ENCODE results near the gene SERHL2.
"Not testable (repeated sequence)": the region's sequence is repeated elsewhere in the genome, so short reads cannot be mapped to it uniquely, and the experiment has no call there.

SERHL2 gene
- total RNA-seq: 0.54 to 1.6 (median 0.95) reads per million in 4 donors

DNA sequence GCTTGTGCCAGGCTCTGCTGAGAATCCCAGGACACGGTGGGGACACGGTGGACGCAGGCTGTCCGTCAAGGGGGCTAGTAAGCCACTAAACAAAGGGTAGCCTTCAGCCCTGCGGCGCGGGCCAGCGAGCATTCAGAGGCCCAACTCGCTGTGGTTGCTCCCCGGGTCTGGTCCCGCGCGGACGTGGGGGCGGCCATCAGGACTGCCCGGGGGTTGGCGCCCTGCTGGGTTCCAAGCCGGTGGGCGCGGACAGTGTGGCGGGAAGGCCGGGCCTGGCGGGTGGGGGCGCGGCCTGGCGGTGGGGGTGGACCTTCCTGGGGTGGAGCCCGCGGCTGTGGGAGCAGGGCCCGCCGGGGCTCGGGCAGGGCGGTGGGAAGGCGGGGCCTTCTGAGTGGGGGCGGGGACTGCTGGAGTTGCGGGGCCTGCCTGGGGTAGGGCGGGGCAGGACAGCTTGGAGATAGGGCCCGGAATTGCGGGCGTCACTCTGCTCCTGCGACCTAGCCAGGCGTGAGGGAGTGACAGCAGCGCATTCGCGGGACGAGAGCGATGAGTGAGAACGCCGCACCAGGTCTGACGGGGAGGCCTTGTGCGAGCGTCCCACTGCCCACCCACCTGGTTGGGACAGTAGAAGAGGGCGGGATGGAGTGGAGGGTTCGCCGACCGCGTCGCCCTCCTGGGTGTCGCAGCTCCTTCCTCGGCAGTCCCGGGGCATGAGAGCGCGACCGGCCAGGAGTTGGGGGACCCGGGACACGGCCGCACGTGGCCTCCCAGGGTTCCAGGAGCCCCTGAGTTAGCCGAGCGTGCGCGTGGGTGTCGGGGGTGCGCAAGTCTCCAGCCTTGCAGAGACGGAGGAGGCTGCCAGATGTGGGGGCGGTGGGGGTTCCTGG, at the start of gene SERHL2:
SERHL2 (plus strand) TSS at position 482 of the 887 bp plus-strand sequence; CDS start at position 547, 65 bp downstream.
- DNase-seq: peak; percentile 76 to 88 (median 84)

DNA sequence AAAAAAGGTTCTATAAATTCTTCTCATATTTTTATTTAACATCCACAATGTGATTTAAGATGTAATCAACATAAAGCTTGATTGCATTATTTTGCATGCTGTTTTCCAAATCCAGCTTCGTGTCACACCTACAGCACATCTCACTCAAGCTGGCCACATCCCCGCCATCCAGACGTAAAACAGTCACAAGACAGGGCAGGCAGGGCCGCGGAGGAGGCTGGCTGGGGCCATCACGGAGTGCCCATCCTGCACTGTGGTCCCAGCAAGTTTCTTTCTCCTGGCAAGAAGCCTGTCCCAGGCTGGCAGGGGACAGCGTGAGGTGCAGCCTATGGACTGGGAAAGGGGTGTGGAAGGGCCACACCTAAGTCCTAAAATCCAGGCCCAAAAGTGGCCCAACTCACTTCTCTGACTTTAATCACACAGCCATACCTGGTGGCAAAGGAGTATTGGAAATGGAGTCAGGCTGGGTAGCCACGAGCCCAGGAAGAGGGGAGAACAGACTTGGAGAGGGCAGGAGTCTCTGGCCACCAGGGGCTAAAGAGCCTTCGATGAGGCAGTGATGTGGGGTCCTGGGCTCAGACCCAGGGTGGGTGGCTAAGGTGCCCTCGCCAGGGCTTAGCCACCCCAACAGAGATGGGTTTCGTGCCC, 45.3 kb upstream of the SERHL2 start:
- DNase-seq: not testable (repeated sequence)

- not testable (repeated sequence) for DNase-seq
These were observed 44.8 kb upstream of the SERHL2 start for GRCh38 chr22:42508975-42509364.

DNA sequence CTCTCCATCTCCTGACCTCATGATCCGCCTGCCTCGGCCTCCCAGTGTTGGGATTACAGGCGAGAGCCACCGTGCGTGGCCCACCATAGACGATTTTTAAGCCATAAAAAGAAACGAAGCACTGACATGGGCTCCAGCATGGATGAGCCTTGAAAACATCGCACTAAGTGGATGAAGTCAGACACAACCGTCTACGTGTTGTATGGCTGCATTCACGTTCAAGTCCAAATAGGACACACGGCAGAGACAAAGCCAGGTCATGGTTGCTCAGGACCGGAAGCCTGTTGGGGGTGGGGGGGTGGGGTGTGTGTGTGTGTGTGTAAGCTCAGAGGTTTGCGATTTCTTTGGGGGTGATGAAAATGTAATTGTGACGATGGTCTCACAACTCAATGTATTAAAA, 44.2 kb upstream of the SERHL2 start:
- DNase-seq: no peak

- no peak for DNase-seq
These were observed 42.3 kb upstream of the SERHL2 start for GRCh38 chr22:42511401-42511891.

GRCh38 chr22:42512273-42512990, 41.3 kb upstream of the SERHL2 start:
- DNase-seq: not testable (repeated sequence)

DNA sequence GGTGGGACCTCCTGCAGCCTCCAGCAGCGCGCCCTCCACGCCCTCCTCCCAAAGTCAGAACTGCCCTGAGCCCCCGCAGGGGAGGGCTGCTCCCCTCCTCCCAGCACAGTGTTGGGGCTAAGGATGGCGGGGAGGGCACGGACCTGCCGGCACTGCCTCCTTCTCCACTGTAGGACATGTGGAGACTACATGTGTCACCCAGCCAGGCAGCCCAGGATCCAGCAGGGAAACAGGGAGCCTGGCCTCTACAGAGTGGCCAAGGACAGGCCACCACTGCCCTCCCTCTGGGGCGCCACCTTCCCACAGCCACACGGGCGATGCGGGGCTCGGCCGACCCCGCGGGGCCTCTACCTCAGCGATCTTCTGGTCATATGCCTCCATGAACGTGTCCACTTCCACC, 39.4 kb upstream of the SERHL2 start:
- not testable (repeated sequence) for DNase-seq

DNA sequence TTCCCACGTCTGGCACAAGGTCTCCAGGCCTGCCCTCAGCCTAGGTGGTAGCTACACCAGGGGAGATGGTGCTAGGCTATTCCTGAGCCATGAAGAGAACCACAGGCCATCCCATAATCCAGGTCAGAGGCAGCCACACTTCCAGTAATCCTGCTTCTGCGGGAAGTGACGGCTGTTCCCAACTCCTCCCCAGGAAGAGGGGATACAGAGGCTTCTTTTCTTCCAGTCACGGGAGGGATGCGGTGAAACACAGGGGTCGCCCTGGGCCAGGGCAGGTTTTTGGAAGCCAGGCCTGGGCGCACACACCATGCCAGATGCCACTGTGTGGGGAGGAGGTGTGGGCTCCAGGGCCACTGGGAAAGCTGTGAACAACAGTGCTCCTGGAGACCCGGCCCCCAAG, 38.5 kb upstream of the SERHL2 start:
- not testable (repeated sequence) for DNase-seq

- no peak for DNase-seq
These were observed 37.9 kb upstream of the SERHL2 start for GRCh38 chr22:42515896-42516295.

- not testable (repeated sequence) for DNase-seq
These were observed 36.7 kb upstream of the SERHL2 start for GRCh38 chr22:42517103-42517502.

GRCh38 chr22:42518638-42519524, 34.9 kb upstream of the SERHL2 start:
- DNase-seq: not testable (repeated sequence)

DNA sequence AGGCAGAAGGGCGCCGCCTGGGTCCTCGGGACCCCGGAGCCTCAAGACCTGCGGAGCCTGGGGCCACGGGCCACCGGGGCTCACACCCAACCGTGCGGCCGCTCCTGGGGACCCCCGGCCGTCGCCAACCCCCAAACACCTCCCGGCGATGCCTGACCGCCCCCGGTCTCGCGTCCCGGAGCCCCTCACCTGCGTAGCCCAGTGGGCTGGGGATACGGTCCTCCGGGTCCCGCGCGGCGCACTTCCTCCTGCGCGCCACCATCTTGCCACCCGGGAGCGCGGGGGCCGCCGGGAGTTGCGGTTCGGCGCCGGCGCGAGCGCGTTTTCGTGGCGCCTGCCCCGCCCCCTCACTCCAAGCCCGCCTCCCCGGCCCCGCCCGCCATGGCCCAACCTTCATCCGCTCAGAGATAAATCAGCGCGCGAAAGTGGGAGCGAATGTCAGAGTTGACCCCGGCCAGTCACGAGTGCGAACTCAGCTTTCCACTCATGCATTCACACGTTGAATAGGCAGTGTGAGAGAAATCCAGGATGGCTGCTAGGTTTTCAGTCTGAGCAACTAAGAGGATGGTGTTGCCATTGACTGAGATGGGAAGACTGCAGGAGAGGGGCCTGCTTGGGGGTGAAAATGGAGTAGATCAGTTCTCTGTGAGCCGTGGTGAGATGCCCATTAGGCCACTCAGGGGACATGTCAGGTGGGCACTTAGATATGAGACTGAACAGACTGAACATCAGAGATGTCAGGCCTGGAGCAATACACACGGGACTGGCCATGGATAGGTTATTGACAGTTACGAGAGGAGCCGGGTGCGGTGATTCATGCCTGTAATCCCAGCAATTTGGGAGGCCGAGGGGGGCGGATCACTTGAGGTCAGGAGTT, 34.0 kb upstream of the SERHL2 start, which contains the start of gene RRP7A:
RRP7A (minus strand) TSS at position 272 of the 877 bp plus-strand sequence; CDS start at position 262, 10 bp downstream.
- DNase-seq: peak; percentile 71 to 90 (median 78)

DNA sequence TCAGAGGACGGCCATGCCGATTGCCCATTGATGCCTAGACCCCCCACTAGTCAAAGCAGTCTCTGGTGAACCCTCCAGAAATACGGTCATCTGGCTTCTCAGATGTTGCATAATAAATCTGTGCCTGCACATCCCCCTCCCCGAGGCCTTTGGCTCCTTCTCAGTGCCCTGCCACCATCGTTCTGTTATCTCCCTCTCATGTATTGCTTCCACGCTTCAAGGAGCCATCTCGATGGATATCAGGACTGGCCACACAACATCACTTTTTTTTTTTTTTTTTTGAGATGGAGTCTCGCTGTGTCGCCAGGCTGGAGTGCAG, 32.6 kb upstream of the SERHL2 start:
- no peak for DNase-seq

DNA sequence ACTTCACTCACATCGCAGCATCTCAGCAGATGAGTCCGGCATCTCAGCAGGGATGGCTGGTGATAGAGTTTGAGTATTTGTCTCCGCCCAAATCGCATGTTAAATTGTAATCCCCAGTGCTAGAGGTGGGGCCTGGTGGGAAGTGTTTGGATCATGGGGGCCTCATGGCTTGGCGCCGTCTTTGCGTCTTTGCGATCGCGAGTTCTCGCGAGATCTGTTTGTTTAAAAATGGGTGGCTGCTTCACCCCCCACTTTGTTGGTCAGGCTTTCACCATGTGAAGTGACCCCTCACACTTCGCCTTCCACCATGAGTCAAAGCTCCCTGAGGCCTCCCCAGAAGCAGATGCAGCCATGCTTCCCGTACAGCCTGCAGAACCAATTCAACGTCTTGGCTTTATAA, 31.2 kb upstream of the SERHL2 start:
- DNase-seq: no peak

DNA sequence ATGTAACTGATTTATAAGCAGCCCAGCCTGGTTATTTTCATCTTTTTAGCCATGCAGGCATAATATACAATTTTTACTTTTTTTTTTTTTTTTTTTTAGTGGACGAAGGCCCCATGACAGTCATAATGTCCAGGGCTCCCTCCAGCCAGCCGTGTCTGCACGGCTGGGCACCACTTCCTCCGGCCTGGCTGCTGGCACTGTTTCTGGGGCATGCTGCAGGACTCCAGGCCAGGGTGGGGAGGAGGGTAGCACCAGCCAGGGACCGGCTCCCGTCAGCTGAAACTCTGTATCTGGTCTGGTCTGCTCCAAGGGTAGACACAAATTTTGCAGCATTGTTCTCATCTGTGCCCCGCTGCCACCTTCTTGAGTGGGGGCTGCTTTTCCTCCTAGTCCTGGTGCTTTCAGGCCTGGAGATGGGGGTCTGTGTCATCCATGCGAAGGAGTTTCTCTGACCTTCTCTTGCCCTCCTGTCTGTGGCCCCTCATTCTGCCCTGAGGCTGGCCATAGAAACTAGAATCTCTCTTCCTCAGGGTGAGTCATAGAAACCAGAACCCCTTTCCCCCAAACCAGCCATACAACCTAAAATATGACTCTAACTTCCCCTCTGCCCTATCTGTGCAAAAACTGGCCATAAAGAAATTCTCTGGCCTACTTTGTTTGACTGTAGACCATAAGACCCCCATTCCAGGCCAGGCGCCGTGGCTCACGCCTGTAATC, 25.0 kb upstream of the SERHL2 start:
- no peak for DNase-seq

DNA sequence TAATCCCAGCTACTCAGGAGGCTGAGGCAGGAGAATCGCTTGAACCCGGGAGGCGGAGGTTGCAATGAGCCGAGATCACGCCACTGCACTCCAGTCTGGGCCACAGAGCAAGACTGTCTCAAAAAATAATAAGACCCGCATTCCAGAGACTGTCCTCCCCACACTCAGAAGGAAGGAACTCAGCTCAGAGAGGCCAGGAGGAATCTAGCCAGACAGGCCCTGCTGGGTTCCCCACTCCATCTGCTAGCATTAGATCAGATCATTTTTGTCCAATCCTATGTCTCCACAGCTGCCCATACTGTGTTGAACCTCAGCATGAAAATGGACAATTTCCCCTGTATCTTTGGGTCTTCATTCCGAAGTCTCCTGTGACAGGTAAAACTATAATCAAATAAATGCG, 24.3 kb upstream of the SERHL2 start:
- not testable (repeated sequence) for DNase-seq

DNA sequence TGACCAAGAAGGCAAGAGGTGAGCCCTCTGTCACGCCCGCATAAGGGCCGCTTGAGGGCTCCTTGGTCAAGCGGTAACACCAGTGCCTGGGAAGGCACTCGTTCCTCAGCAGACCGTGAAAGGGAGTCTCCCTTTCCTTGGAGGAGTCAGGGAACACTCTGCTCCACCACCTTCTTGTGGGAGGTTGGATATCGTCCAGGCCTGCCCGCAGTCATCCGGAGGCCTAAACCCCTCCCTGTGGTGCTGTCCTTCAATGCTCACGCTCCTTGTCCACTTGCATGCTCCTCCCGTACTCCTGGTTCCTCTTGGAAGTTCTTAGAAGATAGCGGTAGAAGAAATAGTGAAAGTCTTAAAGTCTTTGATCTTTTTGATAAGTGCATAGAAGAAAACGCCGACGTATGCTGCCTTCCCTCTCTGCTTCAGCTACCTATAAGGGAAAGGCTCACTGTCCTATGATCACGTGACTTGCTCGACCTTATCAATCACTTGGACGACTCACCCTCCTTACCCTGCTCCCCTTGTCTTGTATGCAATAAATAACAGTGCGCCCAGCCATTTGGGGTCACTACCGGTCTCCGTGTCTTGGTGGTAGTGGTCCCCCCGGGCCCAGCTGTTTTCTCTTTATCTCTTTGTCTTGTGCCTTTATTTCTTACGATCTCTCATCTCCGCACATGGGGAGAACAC, 22.2 kb upstream of the SERHL2 start:
- not testable (repeated sequence) for DNase-seq

- DNase-seq: no peak
These were observed 20.1 kb upstream of the SERHL2 start for GRCh38 chr22:42533638-42533977.

DNA sequence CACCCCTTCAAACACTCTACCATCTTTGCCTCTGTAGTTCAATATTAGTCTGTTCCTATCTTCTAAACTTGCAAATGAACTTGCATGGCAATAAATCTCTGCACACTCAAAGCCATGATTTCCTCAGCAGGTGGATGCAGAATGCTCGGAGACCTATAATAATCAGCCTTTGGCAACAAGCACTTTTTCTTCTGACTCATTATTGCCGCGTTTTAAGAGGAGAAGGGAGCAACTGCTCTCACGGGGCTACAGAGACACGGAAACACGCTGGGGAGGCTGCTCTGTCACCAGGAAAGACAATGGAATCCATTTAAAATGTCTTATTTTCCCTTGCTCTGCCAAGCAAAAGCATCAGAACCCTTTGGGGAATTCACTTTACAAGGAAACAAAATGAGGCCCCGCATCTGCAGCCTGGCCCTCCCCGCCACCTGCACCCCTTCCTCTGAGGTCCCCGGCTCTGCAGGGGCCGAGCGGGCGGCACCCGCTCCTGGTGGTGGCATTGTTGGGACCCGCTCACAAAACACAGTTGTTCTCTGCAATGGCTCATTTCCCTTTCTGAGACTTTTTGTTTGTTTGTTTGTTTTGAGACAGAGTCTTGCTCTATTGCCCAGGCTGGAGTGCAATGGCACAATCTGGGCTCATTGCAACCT, 18.5 kb upstream of the SERHL2 start:
- not testable (repeated sequence) for DNase-seq

All from T-helper 1 cell (primary cell).